GM18526 (cell line): ENCODE measurements around the gene MUC13.

Source experiments
- POLR2A ChIP-seq: IDR thresholded peaks from 3 replicates; pipeline ENCODE4 v1.6.1; 2011; ENCODE audit not compliant: insufficient read length; ENCODE audit errors: extremely low read depth

The MUC13 gene

DNA sequence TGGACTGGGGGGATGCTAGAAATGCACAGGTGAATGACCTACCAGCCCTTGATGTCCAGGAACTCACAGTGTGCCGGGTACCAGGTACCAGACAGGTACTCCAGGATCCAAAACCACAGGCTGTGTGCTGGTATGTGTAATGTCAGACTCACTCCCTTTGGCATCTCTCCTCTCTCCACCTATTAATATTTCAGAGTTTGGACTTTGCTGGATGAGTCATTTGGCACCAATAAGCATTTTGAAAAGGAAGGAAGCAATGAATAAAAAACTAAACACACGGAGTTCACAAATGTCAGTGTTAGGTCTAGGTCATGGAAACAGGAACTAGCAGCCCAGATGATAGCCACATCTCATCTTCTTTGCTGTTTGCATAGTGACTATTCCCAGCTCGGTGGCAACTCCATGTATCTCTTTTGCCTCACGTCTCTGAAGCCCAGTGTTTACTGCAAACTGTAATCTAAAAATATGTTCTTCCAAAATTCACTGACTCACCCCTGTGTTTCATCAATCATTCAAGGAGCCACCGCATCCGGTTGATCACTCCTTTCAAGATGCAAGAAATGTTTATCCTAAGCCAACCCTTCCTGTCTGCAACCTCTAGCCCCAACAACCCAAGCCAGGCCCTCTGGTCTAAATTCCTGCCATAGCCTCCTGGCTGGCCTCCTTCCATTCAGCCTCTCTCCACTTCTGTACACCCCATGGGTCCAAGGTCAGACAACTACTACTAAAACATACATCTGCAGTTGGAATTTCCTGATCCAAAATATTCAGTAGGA is 55.8 kb downstream of the MUC13 start:
- no peak for TF ChIP-seq POLR2A

GRCh38 chr3:124877674-124878073 is 56.9 kb downstream of the MUC13 start:
- TF ChIP-seq POLR2A = no peak

DNA sequence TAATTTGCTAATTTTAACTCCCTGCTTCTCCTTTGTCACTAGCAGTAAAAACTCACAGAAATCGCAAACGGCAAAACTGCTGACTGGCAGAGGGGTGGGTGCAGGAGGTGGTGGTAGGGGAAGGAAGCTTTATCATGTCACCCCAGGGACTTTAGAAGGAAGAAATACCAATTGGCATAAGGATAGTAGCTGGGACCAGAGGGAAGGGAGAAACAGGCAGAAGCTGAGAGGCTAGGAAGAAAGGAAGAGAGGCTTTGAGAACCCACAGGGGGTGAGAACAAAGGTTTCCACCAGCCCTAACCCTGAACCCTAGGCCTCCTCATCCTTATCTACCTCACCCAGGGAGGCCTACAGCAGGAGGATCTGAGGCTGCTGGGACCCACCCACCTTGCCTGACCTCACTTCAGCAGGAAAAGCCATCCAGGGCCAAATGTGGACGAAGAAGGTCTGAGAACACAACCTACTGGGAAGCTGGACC is 58.1 kb downstream of the MUC13 start:
- TF ChIP-seq POLR2A = no peak

GRCh38 chr3:124873226-124873625 is 61.3 kb downstream of the MUC13 start:
- no peak for TF ChIP-seq POLR2A

- no peak for TF ChIP-seq POLR2A
These were observed 67.0 kb downstream of the MUC13 start for GRCh38 chr3:124867511-124867910.

DNA sequence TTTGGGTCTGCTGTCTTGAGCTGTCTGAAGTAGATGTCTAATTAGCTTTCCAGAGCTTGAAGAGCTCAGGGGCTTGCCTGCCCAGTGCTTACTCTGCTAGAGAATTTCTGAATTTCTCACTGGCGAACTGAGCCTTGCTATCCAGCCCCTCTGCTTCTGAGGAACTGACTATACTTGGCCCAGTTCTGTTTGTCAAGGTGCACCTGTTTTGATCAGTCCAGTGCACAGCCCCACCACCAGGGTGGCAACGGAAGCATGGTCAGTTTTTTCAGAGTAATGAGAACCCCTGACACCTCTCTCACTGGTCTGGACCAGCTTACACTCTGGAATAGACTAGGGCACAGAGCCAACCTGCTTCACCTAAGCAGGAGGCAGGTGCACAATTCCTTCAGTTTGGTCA is 72.5 kb downstream of the MUC13 start:
- no peak for TF ChIP-seq POLR2A

DNA sequence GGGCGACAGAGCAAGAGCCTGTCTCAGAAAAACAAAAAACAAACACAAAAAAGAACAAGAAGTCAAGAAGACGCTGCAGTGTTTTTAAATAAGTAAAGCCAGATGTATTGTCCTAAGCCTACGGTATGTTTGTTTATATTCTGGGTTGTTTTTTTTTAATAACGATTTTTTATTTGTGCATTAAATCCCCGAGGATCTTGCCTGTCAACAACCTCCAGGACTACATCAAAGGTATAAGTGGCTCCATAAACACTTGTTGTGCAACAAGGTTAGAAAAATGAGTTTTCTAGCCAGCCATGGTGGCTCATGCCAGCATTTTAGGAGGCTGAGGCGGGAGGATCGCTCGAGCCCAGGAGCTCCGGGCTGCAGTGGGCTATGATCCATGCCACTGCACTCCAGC is 73.5 kb downstream of the MUC13 start:
- TF ChIP-seq POLR2A = no peak

DNA sequence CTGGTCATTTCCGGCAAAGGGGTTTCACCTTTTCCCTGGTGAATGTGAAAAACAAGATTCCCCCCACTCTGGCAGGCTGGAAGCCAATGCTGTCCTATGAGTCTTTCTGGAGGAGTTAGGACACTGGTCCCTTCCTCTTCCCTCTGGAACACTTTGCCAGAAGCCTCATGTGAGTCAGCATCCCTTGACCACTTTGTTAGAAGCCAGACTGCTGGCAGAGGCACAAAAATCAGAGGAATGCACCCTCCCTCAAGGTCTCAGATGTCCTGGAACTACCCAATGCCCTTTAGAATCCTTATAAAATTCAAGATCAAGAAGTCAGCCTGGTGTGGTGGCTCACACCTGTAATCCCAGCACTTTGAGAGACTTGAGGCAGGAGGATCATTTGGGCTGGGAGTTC is 74.0 kb downstream of the MUC13 start:
- TF ChIP-seq POLR2A = no peak

- TF ChIP-seq POLR2A = no peak
These were observed 75.5 kb downstream of the MUC13 start for GRCh38 chr3:124859025-124859424.

DNA sequence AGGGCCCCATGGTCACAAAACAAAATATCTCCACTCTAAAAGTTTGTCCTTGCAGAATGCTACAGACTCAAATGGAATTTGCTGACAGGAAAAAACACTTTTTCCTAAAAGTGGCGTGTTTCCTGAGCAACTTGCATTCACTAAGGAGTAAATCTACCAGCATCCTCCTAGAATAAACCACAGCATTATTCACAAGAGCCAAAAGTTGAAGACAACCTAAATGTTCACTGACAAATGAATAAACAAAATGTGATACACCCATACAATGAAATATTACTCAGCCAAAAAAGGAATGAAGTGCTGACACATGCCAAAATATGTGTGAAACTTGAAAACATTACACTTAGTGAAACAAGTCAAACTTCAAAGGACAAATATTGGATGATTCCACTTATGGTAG is 76.3 kb downstream of the MUC13 start:
- TF ChIP-seq POLR2A = no peak

- no peak for TF ChIP-seq POLR2A
These were observed 77.9 kb downstream of the MUC13 start for GRCh38 chr3:124856677-124857076.
